Amniotic stem cell (primary cell): ENCODE data around the gene FDX2.

ENCODE experiments used
- DNase-seq: peaks from one replicate; lab custom pipeline; 2025; lab: John Stamatoyannopoulos, UW

FDX2 gene

GRCh38 chr19:10299545-10300458 is 16.0 kb downstream of the FDX2 start:
- DNase-seq = no peak

- DNase-seq = no peak
These were observed 19.8 kb downstream of the FDX2 start for GRCh38 chr19:10295847-10296591.

GRCh38 chr19:10295305-10295846 is 20.4 kb downstream of the FDX2 start:
- no peak for DNase-seq

- no peak for DNase-seq
These were observed 21.5 kb downstream of the FDX2 start for GRCh38 chr19:10294368-10294697.

- no peak for DNase-seq
These were observed 22.0 kb downstream of the FDX2 start for GRCh38 chr19:10293637-10294367.

GRCh38 chr19:10292789-10293636 is 22.8 kb downstream of the FDX2 start:
- DNase-seq = no peak

- peak; percentile 55 for DNase-seq
These were observed 23.5 kb downstream of the FDX2 start for GRCh38 chr19:10292206-10292788.

GRCh38 chr19:10291554-10292205 is 24.1 kb downstream of the FDX2 start:
- DNase-seq = no peak

GRCh38 chr19:10290876-10291553 is 24.8 kb downstream of the FDX2 start:
- no peak for DNase-seq

- no peak for DNase-seq
These were observed 25.4 kb downstream of the FDX2 start for GRCh38 chr19:10290357-10290875.

- no peak for DNase-seq
These were observed 25.9 kb downstream of the FDX2 start, which contains the start of gene ICAM5 for GRCh38 chr19:10289836-10290356. Gene ICAM5 (plus strand): TSS chr19:10289952. CDS start chr19:10290044, 92 bp downstream.

- DNase-seq = no peak
These were observed 26.5 kb downstream of the FDX2 start for GRCh38 chr19:10289167-10289835.

- DNase-seq = no peak
These were observed 27.1 kb downstream of the FDX2 start for GRCh38 chr19:10288662-10289166.

GRCh38 chr19:10286803-10287737 is 28.7 kb downstream of the FDX2 start, which contains the start of gene ICAM4:
Gene ICAM4 (plus strand): TSS chr19:10286955. CDS start chr19:10287013, 58 bp downstream.
- DNase-seq = no peak

- DNase-seq = no peak
These were observed 30.4 kb downstream of the FDX2 start for GRCh38 chr19:10285393-10285792.

GRCh38 chr19:10284960-10285278 is 30.9 kb downstream of the FDX2 start:
- DNase-seq = no peak
